ENCODE measurements around the gene ABHD4. TPM values are rescaled to one million over a fixed set of nuclear protein-coding genes. Genes with fewer than 3 reads are reported as not detected.

Gene ABHD4
- total RNA-seq, 1 donor from 2014 or later: 34.2 TPM

GRCh38 chr14:22601996-22602395 is 3.9 kb downstream of the ABHD4 start:
- Histone ChIP-seq H3K27ac (no peak overlapping the region), H3K9me3 (no peaks in the 10 kb centered on the region), H3K27me3 (no peaks in the 10 kb centered on the region), H3K4me1 (peaks cover 17% of the 10 kb centered on the region), H3K4me3 (no peak overlapping the region), H3K36me3 (peaks cover 60% of the 10 kb centered on the region)
- intact Hi-C loops (cut with DNase I): no loop called here
- DNase-seq (no peak), ATAC-seq (no peak)
- no peak for TF ChIP-seq CTCF (IDR thresholded peaks at IDR 0.05)

GRCh38 chr14:22602862-22603261 is 4.8 kb downstream of the ABHD4 start:
- no peak overlapping the region for H3K27ac ChIP-seq
- no peaks in the 10 kb centered on the region for H3K27me3 ChIP-seq
- H3K36me3 ChIP-seq: peaks cover 68% of the 10 kb centered on the region
- ATAC-seq (no peak), DNase-seq (no peak)
- peaks cover 17% of the 10 kb centered on the region for H3K4me1 ChIP-seq
- H3K9me3 ChIP-seq: no peaks in the 10 kb centered on the region
- intact Hi-C loops (cut with DNase I): no loop called here
- H3K4me3 ChIP-seq: no peak overlapping the region
- TF ChIP-seq CTCF (IDR thresholded peaks at IDR 0.05): no peak

- no peaks in the 10 kb centered on the region for H3K4me1 ChIP-seq
- H3K27me3 ChIP-seq: no peaks in the 10 kb centered on the region
- intact Hi-C loops (cut with DNase I): no loop called here
- no peak for TF ChIP-seq CTCF (IDR thresholded peaks at IDR 0.05)
- H3K4me3 ChIP-seq: no peak overlapping the region
- no peak overlapping the region for H3K27ac ChIP-seq
- DNase-seq (no peak), ATAC-seq (no peak)
- no peaks in the 10 kb centered on the region for H3K9me3 ChIP-seq
- H3K36me3 ChIP-seq: peaks cover 98% of the 10 kb centered on the region
These were observed 8.3 kb downstream of the ABHD4 start for GRCh38 chr14:22606380-22606779.

GRCh38 chr14:22607291-22607690 is 9.2 kb downstream of the ABHD4 start:
- no peak for ATAC-seq
- H3K27me3 ChIP-seq: no peaks in the 10 kb centered on the region
- intact Hi-C loops (cut with DNase I): no loop called here
- no peak for TF ChIP-seq CTCF (IDR thresholded peaks at IDR 0.05)
- H3K27ac ChIP-seq: no peak overlapping the region
- H3K4me1 ChIP-seq: no peaks in the 10 kb centered on the region
- H3K9me3 ChIP-seq: no peaks in the 10 kb centered on the region
- H3K4me3 ChIP-seq: no peak overlapping the region
- no peak for DNase-seq
- peaks cover 97% of the 10 kb centered on the region for H3K36me3 ChIP-seq

GRCh38 chr14:22610931-22611330 is 12.8 kb downstream of the ABHD4 start:
- TF ChIP-seq CTCF (IDR thresholded peaks at IDR 0.05): no peak
- Histone ChIP-seq H3K4me3 (no peak overlapping the region), H3K27ac (no peak overlapping the region), H3K36me3 (peaks cover 62% of the 10 kb centered on the region), H3K9me3 (no peaks in the 10 kb centered on the region), H3K4me1 (peaks cover 18% of the 10 kb centered on the region), H3K27me3 (no peaks in the 10 kb centered on the region)
- ATAC-seq: peak; percentile 50
- intact Hi-C loops (cut with DNase I): no loop called here
- DNase-seq: no peak

- Histone ChIP-seq H3K4me1 (peaks cover 18% of the 10 kb centered on the region), H3K9me3 (no peaks in the 10 kb centered on the region), H3K27ac (peak overlapping the region; percentile 11), H3K27me3 (no peaks in the 10 kb centered on the region), H3K36me3 (peaks cover 39% of the 10 kb centered on the region), H3K4me3 (no peak overlapping the region)
- intact Hi-C loops (cut with DNase I): no loop called here
- ATAC-seq (no peak), DNase-seq (no peak)
- no peak for TF ChIP-seq CTCF (IDR thresholded peaks at IDR 0.05)
These were observed 15.1 kb downstream of the ABHD4 start for GRCh38 chr14:22613106-22613695.

All from upper lobe of right lung (tissue), 1 donor.